ENCODE measurements around the gene NKD2.

Gene NKD2

DNA sequence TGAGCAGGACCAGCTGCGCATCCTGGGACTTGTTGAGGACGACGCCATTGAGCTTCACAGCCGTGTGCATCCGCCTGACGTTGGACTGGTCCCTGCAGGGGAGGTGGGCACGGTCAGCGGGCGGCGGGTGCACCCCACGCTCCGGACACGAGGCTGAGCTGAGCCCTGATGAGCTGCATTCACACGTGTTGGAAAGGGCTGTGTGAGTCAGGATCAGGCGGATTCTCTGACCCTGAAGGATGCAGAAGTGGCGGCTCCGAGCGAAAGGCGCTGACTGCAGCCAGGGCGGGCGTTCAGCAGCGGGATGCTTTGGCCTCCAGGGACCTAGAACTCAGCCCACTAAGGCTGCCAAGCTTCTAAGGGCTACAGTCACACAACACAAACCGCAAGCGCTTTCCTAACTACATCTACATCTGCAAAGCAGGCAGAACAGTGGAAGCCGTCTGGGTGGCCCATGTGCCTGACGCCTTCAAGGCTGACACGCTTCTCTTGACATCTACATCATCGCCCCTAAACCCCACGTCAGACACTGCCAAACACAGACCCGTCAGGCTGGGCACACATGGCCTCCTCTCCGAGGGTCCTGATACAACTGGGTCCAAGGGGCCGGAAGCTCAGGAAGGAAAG, 44.9 kb downstream of the NKD2 start:
- H3K27me3 ChIP-seq: no peaks in the 10 kb centered on the region
- TF ChIP-seq, protein P1, sequence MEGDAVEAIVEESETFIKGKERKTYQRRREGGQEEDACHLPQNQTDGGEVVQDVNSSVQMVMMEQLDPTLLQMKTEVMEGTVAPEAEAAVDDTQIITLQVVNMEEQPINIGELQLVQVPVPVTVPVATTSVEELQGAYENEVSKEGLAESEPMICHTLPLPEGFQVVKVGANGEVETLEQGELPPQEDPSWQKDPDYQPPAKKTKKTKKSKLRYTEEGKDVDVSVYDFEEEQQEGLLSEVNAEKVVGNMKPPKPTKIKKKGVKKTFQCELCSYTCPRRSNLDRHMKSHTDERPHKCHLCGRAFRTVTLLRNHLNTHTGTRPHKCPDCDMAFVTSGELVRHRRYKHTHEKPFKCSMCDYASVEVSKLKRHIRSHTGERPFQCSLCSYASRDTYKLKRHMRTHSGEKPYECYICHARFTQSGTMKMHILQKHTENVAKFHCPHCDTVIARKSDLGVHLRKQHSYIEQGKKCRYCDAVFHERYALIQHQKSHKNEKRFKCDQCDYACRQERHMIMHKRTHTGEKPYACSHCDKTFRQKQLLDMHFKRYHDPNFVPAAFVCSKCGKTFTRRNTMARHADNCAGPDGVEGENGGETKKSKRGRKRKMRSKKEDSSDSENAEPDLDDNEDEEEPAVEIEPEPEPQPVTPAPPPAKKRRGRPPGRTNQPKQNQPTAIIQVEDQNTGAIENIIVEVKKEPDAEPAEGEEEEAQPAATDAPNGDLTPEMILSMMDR (IDR thresholded peaks at IDR 0.05; ENCODE audit: low read depth, low read length): no peak
- DNase-seq: no peak
- no peak overlapping the region for H3K4me3 ChIP-seq (ENCODE audit: low read depth, low read length)
- peaks cover 7% of the 10 kb centered on the region for H3K4me1 ChIP-seq
- H3K9me3 ChIP-seq: no peaks in the 10 kb centered on the region
- H3K36me3 ChIP-seq: no peaks in the 10 kb centered on the region; the same call in 1 of the 2 replicates

DNA sequence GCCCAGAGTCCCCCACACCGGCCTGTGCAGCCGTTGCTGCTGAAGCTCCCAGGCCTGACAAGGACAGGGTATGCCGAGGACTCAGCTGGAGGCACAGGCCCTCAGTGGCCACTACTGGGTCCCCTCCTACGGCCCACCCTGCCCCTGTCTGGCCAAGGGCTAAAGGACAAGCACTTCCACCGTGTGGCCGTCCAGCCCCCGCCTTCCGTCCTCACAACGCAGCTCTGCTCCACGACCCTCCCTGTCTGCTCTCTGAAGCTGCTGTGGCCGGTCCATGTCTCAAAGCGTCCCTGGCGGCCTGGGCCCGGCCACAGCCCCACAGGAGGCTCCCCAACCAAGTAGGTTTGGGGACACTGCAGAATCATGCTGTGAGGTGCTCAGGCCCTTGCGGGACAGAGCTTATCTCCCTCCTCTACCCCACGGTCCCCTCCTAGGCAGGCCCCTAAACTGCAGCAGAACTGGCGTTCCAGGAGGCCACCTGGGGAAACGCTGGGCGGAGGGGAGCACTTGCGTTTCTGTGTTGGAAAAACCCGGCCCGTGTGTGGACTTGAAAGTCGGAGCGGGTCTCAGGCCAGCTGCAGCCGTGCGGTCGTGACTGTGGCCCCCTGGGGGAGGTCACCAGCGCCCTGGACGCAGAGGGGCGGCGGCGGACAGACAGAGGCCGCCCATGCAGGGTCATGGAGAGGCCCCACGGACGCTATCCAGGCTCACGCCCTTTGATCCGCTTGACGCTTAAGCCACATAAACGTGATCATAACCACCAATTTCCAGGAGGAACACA, 45.6 kb downstream of the NKD2 start:
- TF ChIP-seq, protein P1 (IDR thresholded peaks at IDR 0.05; ENCODE audit: low read depth, low read length): no peak
- no peaks in the 10 kb centered on the region for H3K9me3 ChIP-seq
- H3K36me3 ChIP-seq: no peaks in the 10 kb centered on the region; the same call in 1 of the 2 replicates
- no peak overlapping the region for H3K4me3 ChIP-seq (ENCODE audit: low read depth, low read length)
- H3K4me1 ChIP-seq: peaks cover 7% of the 10 kb centered on the region
- no peak for DNase-seq
- H3K27me3 ChIP-seq: no peaks in the 10 kb centered on the region

DNA sequence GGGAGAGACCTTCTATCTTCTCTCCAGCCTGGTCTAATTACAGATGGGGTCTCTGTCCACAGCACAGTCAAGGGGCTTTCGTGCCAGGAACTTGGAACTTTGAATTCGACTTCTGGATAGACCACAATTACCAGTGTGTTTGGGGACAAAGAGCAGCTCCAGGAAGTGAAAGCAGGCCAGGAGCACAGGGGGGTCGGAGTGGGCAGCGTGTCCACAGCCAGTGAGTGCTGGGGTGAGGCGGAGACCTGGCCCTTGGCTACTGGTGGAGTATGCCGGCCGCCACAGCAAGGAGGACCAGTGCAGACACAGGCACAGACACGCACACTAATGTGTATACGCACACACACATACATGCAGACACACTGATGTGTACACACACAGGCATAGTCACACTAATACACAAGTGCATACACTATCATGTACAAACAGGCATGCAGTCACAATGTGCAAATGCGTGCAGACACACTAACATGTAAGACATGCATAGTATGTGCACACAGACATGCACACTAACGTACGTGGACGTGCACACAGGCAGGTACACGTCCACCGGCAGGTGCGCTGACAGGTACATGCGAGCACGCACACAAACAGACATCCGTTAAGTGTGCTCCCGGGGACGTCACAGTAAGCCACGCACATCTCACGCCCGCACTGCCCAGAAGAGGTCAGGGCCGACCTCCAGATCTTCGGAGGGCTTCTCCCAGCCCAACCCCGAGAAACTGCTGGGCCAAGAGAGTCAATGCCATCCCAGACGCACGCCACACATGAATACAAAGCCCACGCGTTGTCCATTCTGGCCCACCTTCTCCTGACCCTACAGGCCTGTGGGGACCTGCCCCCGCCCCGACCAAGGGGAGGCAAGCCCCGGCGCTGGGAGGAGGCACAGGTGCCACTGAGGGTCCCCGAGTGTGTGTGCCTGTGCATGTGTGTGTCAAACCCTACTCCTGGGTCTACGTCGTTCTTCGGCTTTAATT, 46.5 kb downstream of the NKD2 start:
- H3K36me3 ChIP-seq: no peaks in the 10 kb centered on the region; the same call in 1 of the 2 replicates
- H3K9me3 ChIP-seq: no peaks in the 10 kb centered on the region
- TF ChIP-seq, protein P1 (IDR thresholded peaks at IDR 0.05; ENCODE audit: low read depth, low read length): no peak
- H3K4me1 ChIP-seq: peaks cover 7% of the 10 kb centered on the region
- no peak overlapping the region for H3K4me3 ChIP-seq (ENCODE audit: low read depth, low read length)
- no peak for DNase-seq
- no peaks in the 10 kb centered on the region for H3K27me3 ChIP-seq

DNA sequence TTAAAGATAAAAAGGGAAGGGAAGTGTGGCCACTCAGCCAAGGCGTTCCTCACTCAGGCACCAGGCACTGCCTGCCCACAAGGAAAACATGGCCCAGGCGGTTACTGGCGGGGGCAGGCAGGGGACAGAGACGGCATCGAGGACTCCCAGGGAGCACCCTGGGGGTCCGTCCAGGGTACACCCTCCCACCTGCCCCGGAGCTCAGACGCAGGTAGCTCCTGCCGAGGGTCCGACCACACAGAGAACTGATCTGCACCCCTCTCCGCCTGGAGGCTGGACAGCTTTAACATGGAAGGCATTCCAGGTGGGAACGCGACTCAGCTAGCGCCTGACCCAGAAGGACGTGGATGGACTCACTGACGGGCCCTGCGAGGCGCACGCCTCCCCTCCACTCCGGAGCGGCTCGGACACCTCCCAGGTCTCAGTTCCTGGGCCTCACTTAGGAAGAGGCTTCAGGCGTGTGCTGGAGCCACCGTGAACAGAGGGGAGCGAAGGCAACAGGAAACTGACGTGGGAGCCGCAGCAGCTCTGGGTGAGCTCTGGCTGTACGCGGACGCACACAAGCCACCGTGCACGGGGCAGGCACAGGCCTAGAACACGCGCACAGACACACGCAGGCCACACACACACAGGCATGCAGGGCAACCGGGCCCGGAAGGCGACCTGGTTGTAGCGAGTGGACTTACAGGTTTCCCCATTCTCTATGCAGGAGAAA, 47.5 kb downstream of the NKD2 start:
- H3K27me3 ChIP-seq: no peaks in the 10 kb centered on the region
- peaks cover 6% of the 10 kb centered on the region for H3K4me1 ChIP-seq
- H3K4me3 ChIP-seq (ENCODE audit: low read depth, low read length): no peak overlapping the region
- H3K9me3 ChIP-seq: no peaks in the 10 kb centered on the region
- TF ChIP-seq, protein P1 (IDR thresholded peaks at IDR 0.05; ENCODE audit: low read depth, low read length): no peak
- H3K36me3 ChIP-seq: no peaks in the 10 kb centered on the region; the same call in 1 of the 2 replicates
- no peak for DNase-seq

DNA sequence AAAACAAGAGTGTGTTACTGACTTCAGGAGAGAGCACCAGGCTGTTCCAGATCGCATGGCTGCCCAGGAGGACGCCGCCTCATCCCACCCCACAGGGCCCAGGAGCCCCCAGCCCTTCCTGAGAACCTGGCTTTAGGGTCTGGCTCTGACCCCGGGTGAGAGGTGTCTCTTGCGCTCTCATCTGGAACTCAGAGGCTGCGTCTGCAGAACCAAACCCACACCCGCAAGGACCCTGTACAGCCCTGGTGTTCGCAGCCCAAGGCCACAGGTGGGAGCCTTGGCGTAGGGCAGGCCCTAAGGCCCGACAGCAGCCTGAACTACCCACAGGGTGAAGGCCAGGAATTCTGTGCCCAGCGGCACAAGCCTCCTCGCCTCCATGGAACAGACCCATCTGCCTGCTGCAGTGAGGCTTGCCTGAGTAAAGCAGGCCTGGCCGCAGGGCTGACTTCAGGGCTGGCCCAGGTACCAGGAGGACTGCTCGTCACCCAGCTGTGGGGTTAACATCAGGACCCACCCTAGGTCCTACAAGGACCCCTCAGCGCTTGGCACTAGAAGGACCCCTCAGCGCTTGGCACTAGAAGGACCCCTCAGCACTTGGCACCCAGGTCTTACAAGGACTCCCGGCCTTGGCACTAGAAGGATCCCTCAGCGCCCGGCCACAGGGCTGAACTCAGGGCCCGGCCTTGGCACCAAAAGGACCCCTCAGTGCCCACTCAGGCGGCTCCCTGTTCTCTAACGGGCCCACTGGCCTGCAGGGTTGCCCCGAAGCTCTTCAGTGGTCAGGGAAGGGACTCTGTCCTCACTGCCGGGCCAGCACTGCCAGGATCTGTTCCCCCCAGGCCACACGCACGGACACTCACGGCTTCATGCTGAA, 48.2 kb downstream of the NKD2 start:
- Histone ChIP-seq H3K4me1 (no peaks in the 10 kb centered on the region), H3K4me3 (ENCODE audit: low read depth, low read length) (no peak overlapping the region), H3K9me3 (no peaks in the 10 kb centered on the region), H3K36me3 (no peaks in the 10 kb centered on the region; the same call in 1 of the 2 replicates), H3K27me3 (no peaks in the 10 kb centered on the region)
- no peak for DNase-seq
- TF ChIP-seq, protein P1 (IDR thresholded peaks at IDR 0.05; ENCODE audit: low read depth, low read length): no peak

All from BE2C (cell line).